Hepatocyte (in vitro differentiated cells): Measurements from ENCODE around the gene CCR3. TPM values are rescaled to one million over a fixed set of nuclear protein-coding genes. Genes with fewer than 3 reads are reported as not detected.

ENCODE experiments used
- DNase-seq: peaks from one replicate; pipeline ENCODE4 v3.0.0-alpha.2; 2016; ENCODE audit warnings: low spot score
- H2AFZ ChIP-seq: fragments of 200-600 bp; sonication (generic); 2 replicates; pipeline ENCODE4 v1.6.0; 2016; ENCODE audit warnings: antibody characterized with exemption, mild to moderate bottlenecking
- H3K27ac ChIP-seq: fragments of 200-600 bp; sonication (generic); 2 replicates; pipeline ENCODE4 v1.5.1; 2016; ENCODE audit warnings: mild to moderate bottlenecking
- H3K27me3 ChIP-seq: fragments of 200-600 bp; sonication (generic); 2 replicates; pipeline ENCODE4 v1.6.1; 2016
- H3K36me3 ChIP-seq: fragments of 200-600 bp; sonication (generic); replicated peaks from 2 replicates; pipeline ENCODE4 v1.5.1; 2016; ENCODE audit warnings: low read depth; ENCODE audit not compliant: insufficient read depth
- H3K4me1 ChIP-seq: fragments of 200-600 bp; sonication (generic); 2 replicates; pipeline ENCODE4 v1.5.1; 2016; ENCODE audit warnings: mild to moderate bottlenecking, moderate library complexity; ENCODE audit not compliant: insufficient read depth
- H3K4me2 ChIP-seq: fragments of 200-600 bp; sonication (generic); 2 replicates; pipeline ENCODE4 v1.6.0; 2016
- H3K4me3 ChIP-seq: fragments of 200-600 bp; sonication (generic); 2 replicates; pipeline ENCODE4 v1.5.1; 2016; ENCODE audit warnings: mild to moderate bottlenecking
- H3K79me2 ChIP-seq: fragments of 200-600 bp; sonication (generic); 2 replicates; pipeline ENCODE4 v1.6.0; 2017; ENCODE audit warnings: mild to moderate bottlenecking
- H3K9me2 ChIP-seq: fragments of 200-600 bp; sonication (generic); replicated peaks from 2 replicates; pipeline ENCODE4 v1.6.0; 2017; ENCODE audit warnings: mild to moderate bottlenecking; ENCODE audit not compliant: insufficient read depth
- H3K9me3 ChIP-seq: fragments of 200-600 bp; sonication (generic); 2 replicates; pipeline ENCODE4 v1.5.1; 2016; ENCODE audit warnings: low read depth, mild to moderate bottlenecking
- H4K20me1 ChIP-seq: fragments of 200-600 bp; sonication (generic); 2 replicates; pipeline ENCODE4 v1.6.0; 2016; ENCODE audit warnings: mild to moderate bottlenecking; ENCODE audit not compliant: insufficient read depth, poor library complexity, severe bottlenecking
- EZH2 ChIP-seq: fragments of 200-600 bp; sonication (generic); IDR thresholded peaks from 2 replicates; pipeline ENCODE4 v1.6.1; 2016; ENCODE audit warnings: antibody characterized with exemption, mild to moderate bottlenecking, borderline replicate concordance
- EZH2phosphoT487 ChIP-seq: fragments of 200-600 bp; sonication (generic); IDR thresholded peaks from one replicate; pipeline ENCODE4 v1.6.1; 2018; ENCODE audit warnings: antibody characterized with exemption, mild to moderate bottlenecking, low read depth, moderate library complexity; ENCODE audit not compliant: unreplicated experiment, severe bottlenecking
- WGBS: methylation state at CpG from one replicate; pipeline ENCODE4 v1.1.6; 2016; ENCODE audit warnings: low lambda C conversion rate; ENCODE audit errors: missing lambda C conversion rate; 5-methylcytosine and 5-hydroxymethylcytosine counted together
- polyA plus RNA-seq: library from polyadenylated mRNA; unstranded; fragments of >200 nt; fragmentation: Nextera tagmentation; extraction: Ambion mirVana; gene quantifications from 2 replicates; pipeline ENCODE4 v1.2.1, GENCODE V29; 2016
- total RNA-seq: library from RNA; depleted of rRNA; stranded (reverse); fragments of >200 nt; gene quantifications from 2 replicates; pipeline ENCODE4 v1.2.3, GENCODE V29; 2014
- TF ChIP-seq, protein P1 (sequence below): fragments of 200-600 bp; sonication (generic); IDR thresholded peaks from 2 replicates; pipeline ENCODE4 v1.5.1; 2016; ENCODE audit warnings: antibody characterized with exemption, mild to moderate bottlenecking; ENCODE audit not compliant: poor library complexity

The CCR3 gene
- total and polyA plus RNA-seq, 2 experiments from 2014 or later = 0.12 TPM; not detected in 1

DNA sequence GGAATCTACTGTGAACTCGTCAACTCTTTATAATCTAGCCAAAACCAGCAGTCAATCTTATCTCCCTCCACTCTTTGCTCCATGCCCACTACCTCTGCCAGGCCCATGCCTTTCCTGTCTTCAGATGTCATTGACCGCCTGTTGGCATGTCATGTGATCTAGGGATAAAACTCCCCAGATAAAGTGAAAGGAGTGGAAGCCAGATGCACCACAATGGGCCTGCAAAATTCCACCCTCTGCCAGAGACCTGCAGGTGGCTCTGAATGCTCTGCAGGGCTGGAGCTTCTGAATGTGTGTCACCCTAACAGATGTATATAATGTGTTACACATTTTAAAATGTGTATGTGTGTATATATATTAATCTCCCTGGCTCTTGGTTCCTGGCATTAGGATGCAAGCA is 2.3 kb upstream of the CCR3 start:
- no peak overlapping the region for H3K4me3 ChIP-seq
- H3K4me1 ChIP-seq = no peaks in the 10 kb centered on the region
- no peaks in the 10 kb centered on the region for H3K9me3 ChIP-seq
- H3K36me3 ChIP-seq = no peaks in the 10 kb centered on the region
- no peaks in the 10 kb centered on the region for H3K27me3 ChIP-seq
- TF ChIP-seq, protein P1, sequence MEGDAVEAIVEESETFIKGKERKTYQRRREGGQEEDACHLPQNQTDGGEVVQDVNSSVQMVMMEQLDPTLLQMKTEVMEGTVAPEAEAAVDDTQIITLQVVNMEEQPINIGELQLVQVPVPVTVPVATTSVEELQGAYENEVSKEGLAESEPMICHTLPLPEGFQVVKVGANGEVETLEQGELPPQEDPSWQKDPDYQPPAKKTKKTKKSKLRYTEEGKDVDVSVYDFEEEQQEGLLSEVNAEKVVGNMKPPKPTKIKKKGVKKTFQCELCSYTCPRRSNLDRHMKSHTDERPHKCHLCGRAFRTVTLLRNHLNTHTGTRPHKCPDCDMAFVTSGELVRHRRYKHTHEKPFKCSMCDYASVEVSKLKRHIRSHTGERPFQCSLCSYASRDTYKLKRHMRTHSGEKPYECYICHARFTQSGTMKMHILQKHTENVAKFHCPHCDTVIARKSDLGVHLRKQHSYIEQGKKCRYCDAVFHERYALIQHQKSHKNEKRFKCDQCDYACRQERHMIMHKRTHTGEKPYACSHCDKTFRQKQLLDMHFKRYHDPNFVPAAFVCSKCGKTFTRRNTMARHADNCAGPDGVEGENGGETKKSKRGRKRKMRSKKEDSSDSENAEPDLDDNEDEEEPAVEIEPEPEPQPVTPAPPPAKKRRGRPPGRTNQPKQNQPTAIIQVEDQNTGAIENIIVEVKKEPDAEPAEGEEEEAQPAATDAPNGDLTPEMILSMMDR = no peak
- TF ChIP-seq EZH2phosphoT487 = no peak
- no peak for TF ChIP-seq EZH2
- DNase-seq = no peak
- H3K9me2 ChIP-seq = no peaks in the 10 kb centered on the region
- H3K4me2 ChIP-seq = no peak overlapping the region
- H3K27ac ChIP-seq = no peak overlapping the region
- 68% methylated on average over 2 of the region's 2 CpGs for WGBS
- H3K79me2 ChIP-seq = no peaks in the 10 kb centered on the region
- no peak overlapping the region for H2AFZ ChIP-seq
- H4K20me1 ChIP-seq = no peaks in the 10 kb centered on the region

DNA sequence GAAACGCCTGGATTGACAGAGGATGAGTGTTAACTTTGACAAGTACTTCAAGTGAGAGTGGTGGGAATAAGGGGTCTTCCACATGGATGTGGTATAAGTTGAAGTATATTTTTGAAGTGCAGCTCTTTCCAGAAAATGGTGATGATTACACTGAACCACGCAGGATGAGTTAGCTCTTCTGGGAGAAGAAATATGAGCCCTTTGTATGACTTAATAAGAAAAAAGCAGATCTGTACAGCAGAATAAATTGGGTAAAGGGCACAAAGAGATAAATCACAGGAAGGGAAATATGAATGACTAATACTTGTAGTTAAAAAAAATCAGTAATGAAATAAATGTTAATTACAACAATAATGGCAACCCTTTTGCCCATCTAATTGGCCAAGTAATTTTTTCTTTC is 1.3 kb downstream of the CCR3 start:
- DNase-seq = no peak
- Histone ChIP-seq H2AFZ (no peak overlapping the region), H3K36me3 (no peaks in the 10 kb centered on the region), H3K4me3 (no peak overlapping the region), H4K20me1 (no peaks in the 10 kb centered on the region), H3K4me1 (no peaks in the 10 kb centered on the region), H3K27me3 (no peaks in the 10 kb centered on the region), H3K9me3 (no peaks in the 10 kb centered on the region), H3K79me2 (no peaks in the 10 kb centered on the region), H3K27ac (no peak overlapping the region), H3K9me2 (no peaks in the 10 kb centered on the region), H3K4me2 (no peak overlapping the region)
- 83% methylated on average over 2 of the region's 2 CpGs for WGBS
- TF ChIP-seq, protein P1 = no peak

DNA sequence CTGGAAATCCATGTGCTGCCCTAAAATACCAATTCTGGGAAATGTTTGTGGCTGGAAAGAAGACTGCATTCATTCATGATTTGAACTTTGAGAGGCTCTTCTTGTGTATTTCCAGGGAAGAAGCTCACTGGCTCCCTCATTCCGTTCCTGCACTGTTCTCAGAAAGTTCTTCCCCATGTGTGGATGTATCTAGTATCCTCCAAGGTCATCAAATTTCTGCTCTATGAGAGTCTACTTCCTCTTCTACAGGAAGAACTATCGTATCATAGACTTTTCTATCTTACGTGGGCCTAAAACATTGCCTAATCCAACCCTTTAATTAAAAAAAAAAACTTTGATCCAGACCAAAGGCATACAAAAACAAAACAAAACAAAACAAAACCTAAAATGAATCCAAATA is 2.9 kb downstream of the CCR3 start:
- H4K20me1 ChIP-seq = no peaks in the 10 kb centered on the region
- no peaks in the 10 kb centered on the region for H3K79me2 ChIP-seq
- TF ChIP-seq EZH2phosphoT487 (no peak), EZH2 (no peak)
- TF ChIP-seq, protein P1 = no peak
- no peak overlapping the region for H3K27ac ChIP-seq
- no peaks in the 10 kb centered on the region for H3K9me3 ChIP-seq
- H3K4me1 ChIP-seq = no peaks in the 10 kb centered on the region
- H2AFZ ChIP-seq = no peak overlapping the region
- no peaks in the 10 kb centered on the region for H3K9me2 ChIP-seq
- no peak for DNase-seq
- 86% methylated on average over 3 of the region's 3 CpGs for WGBS
- H3K36me3 ChIP-seq = no peaks in the 10 kb centered on the region
- H3K27me3 ChIP-seq = no peaks in the 10 kb centered on the region
- H3K4me2 ChIP-seq = no peak overlapping the region
- H3K4me3 ChIP-seq = no peak overlapping the region

DNA sequence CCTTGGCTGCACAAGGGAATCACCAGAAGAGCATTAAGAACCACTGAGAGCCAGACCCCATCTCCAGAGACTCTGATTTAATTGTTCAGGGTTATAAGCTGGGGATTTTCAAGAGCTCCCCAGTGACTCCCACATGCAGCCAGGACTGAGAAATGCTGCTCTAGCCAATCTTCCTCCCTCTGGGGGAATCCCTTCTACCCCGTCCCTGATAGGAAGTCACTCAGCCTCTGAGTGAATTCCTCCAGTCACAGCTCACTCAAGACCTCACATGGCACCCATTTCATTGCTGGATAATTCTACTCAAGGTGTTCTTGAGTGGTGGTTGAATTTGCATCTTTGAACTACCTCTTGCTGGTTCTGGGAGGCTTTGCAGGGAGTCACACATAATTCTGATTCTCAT is 10.7 kb downstream of the CCR3 start:
- Histone ChIP-seq H4K20me1 (no peaks in the 10 kb centered on the region), H3K4me2 (no peak overlapping the region), H3K4me3 (no peak overlapping the region), H3K9me2 (no peaks in the 10 kb centered on the region), H2AFZ (no peak overlapping the region), H3K9me3 (no peaks in the 10 kb centered on the region), H3K27me3 (no peaks in the 10 kb centered on the region), H3K4me1 (no peaks in the 10 kb centered on the region), H3K36me3 (no peaks in the 10 kb centered on the region), H3K79me2 (no peaks in the 10 kb centered on the region), H3K27ac (no peak overlapping the region)
- WGBS = 82% methylated on average over 1 of the region's 1 CpG
- DNase-seq = no peak
- TF ChIP-seq EZH2phosphoT487 = no peak
- TF ChIP-seq EZH2 = no peak
- TF ChIP-seq, protein P1 = no peak
